ACHN (cell line): ENCODE measurements around the gene RCOR1.

Experiments used
- DNase-seq: peaks from one replicate; pipeline ENCODE4 v3.0.0-alpha.2; 2015
- in situ Hi-C: cut with HindIII; loops from 2 replicates; pipeline ENCODE4 v1.10.0; 2017; ENCODE audit warnings: low sequenced_read_pairs, low pct_ligation_motif_present, low pct_unique_long_range_greater_than_20kb

Gene RCOR1

DNA sequence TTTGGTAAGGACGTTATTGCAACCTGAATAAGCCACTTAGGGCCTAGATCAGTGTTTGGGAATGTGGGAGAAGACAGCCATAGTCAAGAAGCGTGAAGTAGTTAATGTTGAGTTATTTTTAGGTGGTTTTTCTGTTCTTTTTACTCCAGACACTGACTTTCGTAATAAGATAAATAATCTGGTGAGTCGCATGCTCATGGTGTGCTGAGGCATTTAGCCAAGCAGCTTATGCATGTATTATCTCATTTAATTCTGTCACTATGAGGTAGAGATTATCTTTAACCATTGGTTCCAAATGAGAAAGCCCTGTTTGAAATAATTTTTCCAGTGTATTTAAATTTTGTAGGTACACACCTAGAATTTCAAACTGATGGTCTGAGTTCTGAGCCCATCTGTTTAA, 67.3 kb downstream of the RCOR1 start:
- DNase-seq: peak; percentile 2
- in situ Hi-C loops: no loop called here

DNA sequence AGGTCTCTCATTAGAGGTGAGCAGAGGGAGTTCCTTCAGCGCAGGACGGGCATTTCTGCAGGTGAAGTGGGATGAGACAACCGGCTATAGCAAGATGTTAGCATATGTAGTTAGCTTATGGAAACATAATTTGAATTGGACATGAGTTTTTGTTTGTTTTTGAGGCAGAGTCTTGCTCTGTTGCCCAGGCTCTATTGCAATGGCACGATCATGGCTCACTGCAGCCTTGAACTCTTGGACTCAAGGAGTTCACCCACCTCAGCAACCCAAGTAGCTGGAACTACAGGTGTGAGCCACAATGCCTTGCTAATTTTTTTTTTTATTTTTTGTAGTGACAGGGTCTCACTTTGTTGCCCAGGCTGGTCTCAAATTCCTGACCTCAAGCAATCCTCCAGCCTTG, 69.2 kb downstream of the RCOR1 start:
- no peak for DNase-seq
- in situ Hi-C loops: no loop called here

DNA sequence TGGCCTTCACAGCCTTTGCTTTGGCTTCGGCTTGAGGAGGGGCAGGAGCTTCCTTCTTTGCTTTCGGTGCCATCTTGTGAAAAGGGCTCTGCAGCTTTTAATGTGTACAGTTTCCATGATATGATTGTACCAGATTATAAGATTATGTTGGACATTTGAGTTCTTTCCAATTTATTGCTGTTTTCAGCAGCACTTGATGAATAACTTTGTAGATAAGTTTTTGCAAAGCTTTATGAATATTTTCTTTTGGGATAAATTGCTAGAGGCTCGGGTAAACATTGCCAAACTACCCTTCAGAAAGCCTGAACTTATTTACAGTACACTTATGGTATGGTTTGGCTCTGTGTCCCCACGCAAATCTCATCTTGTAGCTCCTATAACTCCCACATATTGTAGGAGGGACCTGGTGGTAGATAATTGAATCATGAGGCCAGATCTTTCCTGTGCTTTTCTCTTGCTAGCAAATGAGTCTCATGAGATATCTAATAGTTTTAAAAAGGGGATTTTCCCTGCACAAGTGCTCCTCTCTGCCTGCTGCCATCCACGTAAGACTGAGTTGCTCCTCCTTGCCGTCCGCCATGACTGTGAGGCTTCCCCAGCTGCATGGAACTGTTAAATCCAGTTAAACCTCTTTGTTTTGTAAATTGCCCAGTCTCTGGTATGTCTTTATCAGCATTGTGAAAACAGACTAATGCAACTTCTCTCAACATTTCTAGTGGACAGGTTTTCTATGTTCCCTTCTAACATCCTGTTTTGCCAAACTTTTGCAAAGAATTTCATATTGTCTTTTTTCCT, 70.4 kb downstream of the RCOR1 start:
- in situ Hi-C loops: no loop called here
- DNase-seq: no peak

DNA sequence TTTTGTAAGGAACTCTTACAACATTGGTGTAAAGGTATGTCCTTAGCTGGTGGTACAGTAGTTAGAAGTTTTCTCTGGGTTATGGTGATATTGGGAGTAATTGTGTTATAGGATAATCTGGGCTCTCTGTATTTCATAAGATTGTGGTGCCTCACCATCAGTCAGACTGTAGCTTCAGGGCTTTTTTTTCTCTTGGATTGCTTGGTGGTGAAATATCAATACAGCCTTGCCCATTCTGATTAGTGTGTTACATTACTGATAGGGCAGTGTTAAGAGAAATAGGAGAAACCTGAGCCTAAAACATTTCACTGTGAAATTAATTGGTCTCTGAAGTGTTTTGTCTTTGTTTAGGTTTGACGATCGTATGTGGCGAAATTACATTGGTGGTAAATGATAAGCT, 71.0 kb downstream of the RCOR1 start:
- in situ Hi-C loops: no loop called here
- DNase-seq: no peak

DNA sequence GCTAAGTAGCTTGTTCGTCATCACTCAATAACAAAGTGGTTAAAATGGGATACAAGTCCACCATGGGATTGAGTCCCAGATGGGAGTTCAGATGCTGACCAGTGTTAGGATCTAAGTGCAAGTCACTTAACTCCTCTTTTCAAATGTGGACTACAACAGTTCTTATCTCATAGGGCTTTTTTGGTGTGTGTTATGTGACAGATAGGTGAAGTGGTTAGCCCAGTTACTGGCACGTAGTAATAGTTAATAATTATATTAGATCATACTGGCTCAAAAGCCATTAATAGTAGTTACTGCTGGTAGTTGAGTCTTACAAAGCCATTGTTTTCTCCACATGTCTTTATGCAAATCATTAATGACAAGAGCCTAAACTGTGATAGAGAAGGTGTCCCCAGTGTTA, 73.2 kb downstream of the RCOR1 start:
- no peak for DNase-seq

DNA sequence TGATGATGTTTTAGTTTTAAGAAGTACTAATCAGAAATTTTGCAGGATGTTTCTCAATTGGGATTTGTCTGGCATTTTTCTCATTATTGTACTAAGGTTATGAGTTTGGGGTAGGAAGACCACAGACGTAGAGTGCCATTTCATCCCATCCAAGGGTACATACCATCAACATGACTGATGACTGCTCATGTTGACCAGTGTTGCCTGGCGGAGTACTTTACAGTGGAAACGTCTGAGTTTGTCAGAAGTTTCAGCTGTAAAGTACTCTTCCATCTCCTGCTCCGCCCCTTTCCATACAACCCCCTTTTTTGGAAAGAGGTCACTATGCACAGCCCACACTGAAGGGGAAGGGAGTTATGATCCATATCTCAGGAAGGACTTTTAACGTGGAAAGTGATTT, 74.2 kb downstream of the RCOR1 start:
- DNase-seq: no peak
- in situ Hi-C loops: no loop called here

More for the DNA sequence above, 73.2 kb downstream of the RCOR1 start:
- in situ Hi-C loops: no loop called here

DNA sequence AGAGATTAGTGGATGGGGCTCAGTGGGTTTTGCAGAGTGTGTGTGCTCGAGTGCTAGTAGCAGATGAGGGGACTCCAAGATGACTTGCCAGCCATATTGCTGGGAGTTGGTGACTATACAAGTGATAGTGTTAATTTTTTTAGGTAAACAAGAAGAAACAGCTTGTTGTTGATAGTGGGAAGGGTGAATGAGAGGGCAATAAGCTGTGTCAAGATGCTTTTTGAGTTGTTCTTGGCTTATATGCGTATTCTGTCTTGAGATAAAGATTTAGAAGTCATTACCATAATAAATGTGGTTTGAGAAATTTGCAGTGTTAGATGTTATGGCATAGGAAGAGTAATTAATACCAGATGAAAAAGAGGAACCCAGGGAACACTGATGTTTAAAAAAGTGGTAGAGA, 75.3 kb downstream of the RCOR1 start:
- in situ Hi-C loops: no loop called here
- no peak for DNase-seq

DNA sequence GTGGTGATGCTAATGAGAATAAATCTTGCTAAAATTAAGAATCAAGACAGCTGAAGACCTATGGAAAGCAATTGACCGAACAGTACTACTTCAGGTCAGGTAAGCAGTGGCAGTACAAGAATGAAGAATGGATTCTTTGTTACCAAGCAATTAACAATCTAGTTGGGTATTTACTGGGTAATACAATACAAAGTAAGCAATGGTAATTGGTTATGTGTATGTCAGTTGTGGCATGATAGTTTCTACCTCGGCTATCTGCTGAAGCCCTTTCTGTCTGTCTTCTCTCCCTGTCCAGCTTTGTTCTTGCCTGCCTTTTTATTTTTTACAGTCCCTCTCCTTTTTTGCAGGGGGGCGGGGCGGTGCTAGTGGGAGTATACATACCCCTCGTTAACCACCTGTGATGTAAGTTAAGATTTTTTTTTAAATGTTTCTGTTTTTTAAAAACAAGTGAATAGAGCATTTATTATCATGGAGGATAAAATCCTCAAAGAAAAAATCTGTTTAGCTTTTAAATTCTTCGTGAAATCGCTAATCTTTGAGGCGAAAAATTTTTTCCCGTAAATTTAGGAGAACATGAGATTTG, 75.9 kb downstream of the RCOR1 start:
- in situ Hi-C loops: no loop called here
- DNase-seq: no peak

DNA sequence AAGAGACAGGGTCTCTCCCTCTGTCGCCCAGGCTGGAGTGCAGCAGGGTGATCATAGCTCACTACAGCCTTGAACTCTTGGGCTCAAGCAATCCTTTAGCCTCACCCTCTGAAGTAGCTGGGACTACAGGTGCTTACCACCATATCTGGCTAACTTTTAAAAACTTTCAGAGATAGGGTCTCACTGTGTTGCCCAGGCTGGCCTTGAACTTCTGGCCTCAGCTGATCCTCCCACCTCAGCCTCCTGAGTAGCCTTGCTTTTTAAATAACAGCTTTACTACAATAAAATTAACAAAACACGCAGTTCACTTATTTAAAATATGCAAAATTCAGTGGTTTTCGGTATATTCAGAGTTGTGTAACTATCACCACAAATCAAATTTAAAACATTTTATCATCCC, 79.0 kb downstream of the RCOR1 start:
- in situ Hi-C loops: no loop called here
- DNase-seq: no peak

DNA sequence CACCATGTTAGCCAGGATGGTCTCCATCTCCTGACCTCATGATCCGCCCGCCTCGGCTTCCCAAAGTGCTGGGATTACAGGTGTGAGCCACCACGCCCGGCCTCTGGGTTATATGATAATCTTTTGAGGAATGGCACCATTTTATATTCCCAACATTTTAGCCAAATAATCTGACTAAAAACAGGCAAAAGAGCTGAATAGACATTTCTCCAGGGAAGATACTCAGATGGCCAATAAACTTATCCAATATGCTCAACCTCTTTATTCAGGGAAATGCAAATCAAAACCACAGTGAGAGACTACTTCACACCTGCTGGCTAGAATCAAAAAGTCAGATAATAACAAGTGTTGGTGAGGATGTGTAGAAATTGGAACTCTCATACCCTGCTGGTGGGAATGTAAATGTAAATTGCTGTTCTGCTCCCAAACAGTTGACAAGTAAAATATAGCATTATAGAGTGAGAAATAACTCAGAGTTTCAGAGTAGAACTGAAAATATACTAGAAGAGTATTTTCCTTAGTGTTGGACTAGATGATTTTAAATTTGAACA, 80.0 kb downstream of the RCOR1 start:
- in situ Hi-C loops: no loop called here
- no peak for DNase-seq

DNA sequence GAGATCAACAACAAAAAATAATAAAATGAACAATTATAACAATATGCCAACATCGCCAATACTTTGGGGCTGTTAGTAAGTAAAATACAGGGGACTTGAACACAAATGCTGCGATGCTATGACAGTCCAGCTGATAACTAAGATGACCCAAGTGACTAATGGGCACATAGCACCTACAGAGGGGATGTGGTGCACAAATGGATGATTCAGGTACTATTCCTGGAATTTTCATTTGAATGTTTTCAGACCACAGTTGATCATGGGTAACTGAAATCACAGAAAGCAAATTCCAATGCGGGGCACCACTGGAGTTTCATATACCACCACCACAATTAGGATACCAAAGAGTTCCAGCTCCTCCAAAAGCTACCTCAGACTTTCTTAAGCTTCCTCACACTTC, 82.9 kb downstream of the RCOR1 start:
- peak; percentile 72 for DNase-seq
- in situ Hi-C loops: no loop called here

DNA sequence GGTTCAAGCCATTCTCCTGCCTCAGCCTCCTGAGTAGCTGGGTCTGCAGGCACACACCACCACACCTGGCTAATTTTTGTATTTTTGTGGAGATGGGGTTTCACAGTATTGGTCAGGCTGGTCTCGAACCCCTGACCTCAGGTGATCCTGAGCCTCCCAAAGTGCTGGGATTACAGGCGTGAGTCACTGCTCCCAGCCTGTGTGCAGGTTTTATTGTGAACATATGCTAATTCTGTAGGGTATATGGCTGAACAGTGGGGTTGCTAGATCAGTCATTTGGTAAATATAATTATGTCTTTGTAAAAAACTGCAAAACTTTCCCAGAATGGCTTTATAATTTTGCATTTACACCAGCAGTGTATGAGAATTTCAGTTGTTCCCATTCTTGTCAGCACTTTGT, 85.9 kb downstream of the RCOR1 start:
- in situ Hi-C loops: no loop called here
- no peak for DNase-seq

DNA sequence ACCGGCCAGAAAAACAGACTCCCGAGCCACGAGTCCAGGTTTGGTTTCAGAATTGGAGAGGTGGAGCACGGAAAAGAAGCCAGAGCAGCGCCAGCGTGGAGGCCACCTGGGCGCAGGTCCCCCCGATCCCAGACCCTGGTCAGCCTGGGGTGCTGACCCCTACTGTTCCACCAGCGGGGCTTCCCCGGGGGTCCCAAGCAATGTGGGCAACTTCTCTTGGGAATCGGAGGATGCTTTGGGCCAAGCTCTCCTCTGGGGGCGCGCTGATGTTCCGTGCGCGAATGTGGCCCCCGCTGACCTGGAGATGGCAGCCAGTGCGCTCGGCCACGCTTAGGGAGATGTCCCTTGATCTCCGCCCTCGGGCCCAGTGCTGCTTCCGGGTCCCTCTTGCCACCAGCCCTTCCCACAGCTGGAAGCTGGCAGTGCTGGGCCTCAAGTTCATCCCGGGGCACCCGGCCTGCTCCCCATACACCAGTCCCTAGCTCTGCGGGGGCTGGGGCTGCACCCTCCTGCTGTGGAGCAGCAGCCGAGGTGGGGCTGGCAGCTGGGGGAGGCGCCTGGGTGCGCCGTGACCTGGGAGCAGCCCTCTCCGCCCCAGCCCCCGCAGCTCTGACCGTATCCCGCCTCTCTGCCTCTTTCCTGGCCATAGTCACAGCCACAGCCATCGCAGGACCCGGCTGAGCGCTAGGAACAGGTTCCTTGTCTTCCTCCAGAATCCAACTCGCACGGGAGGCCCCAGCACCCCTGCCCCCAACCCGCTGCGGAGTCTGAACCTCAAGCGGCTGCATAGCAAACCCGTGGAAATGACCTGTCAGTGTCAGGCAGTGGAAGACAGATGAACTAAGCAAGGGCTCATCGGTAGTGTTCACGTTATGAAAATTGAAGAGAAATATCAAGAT, 91.2 kb downstream of the RCOR1 start:
- in situ Hi-C loops: no loop called here
- DNase-seq: no peak

DNA sequence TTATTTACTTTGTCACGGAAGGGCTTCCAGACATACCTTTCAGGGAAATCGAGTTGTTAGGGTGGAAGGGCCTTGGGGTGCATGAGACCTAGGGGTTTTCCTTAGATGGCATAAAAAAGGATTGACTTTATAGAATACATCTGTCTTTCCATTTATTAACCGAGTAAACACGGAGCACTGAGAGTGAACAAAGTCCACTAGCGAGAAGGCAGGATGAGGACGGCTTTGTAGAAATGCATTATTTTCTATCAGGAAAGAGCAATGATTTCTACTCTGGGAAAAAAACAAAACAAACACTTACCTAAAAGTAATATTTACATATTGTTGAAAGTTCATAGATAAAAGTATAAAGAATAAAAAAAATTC, 91.8 kb downstream of the RCOR1 start:
- DNase-seq: no peak
- in situ Hi-C loops: no loop called here

DNA sequence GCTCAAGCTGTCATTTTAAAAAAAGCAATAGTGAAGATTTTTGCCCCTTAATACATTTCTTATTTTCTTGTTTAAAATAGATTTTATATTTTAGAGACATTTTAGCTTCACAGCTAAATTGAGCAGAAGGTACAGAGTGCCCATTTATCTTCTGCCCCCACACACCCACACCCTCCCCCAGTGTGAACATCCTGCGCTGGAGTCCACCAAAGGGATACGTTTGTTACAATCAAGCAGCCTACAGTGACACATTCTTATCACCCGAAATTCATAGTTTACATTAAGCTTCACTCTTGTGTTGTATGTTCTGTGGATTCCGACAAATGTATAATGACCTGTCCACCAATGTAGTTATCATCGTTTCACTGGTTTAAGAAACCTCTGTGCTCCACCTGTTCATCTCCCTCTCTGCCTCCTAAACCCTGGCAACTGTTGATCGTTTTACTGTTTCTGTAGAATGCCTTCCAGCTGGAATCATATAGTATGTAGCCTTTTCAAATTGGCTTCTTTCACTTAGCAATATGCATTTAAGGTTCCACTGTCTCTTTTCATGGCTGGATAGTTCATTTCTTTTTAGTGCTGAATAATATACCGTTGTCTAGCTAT, 93.8 kb downstream of the RCOR1 start:
- DNase-seq: no peak
- in situ Hi-C loops: no loop called here

DNA sequence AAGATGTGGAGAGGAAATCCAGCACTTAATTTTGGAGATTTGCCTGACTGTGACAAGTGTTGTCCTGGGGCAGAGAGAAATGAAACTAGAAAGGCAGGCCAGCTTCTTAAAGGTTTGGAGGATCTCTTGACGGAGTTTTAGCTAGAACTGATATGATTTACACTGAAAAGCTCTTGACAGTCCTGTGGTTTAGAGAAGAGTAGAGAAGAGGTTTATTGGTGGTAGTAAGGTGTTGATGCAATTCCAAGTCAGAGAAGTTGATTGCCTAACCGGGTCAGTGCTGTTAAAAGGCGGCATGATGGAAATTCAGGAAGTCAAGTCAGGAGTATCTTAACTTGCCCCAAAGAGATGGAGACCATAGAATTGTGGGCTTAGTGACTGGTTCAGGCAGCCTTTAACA, 95.8 kb downstream of the RCOR1 start:
- in situ Hi-C loops: no loop called here
- DNase-seq: no peak

DNA sequence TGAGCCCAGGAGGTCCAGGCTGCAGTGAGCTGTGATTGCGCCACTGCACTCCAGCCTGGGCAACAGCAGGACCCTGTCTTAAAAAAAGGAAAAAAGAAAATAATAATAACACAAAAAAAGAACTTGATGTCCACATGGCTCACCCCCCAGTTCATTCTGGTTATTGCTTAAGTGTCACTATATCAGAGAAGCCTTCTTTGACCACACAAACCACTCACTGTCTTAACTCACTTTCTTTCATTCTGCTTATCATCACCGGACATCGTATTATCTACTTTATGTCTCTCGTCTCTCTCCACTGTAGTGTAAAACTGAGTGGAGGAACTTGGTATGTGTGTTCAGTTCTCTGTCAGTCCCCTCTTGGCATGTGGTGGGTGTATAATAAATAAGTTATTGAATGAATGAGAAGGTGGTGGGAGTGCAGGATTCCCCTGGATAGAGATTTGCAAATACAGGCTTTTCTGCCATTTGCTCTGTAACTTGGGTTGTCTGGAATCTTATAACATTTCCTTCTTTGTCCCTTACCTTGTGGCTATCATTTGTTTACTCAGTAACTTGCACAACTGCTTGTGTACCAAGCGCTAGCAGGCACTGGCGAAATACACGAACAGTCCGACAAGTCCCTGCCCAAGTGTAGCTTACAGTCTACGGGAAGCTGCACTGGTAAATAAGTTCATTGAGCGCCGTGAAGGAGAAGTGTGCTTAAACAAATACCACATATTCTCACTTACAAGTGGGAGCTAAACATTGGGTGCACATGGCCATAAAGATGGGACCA, 98.2 kb downstream of the RCOR1 start:
- no peak for DNase-seq
- in situ Hi-C loops: no loop called here

DNA sequence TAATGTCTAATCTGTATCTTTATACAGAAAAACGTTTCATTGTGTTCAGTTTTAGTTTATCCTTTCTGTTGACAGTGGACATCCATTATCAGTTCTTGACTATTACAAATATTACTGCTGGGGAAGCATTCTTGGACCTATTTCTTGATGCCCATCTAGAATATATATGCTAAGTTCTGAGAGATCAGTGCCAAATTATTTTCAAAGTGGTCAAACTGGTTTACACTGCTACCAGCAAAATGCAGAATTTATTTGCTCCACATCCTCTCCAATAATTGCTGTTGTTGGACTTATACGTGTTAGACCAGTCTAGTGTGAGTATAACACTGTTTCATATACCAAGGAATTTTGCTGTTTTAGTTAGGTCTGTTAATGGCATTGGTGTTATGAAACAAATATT, 99.3 kb downstream of the RCOR1 start:
- in situ Hi-C loops: no loop called here
- DNase-seq: no peak
